ENCODE results near the gene PTDSS2.
"Not testable (repeated sequence)": the region's sequence is repeated elsewhere in the genome, so short reads cannot be mapped to it uniquely, and the experiment has no call there.

Gene PTDSS2

GRCh38 chr11:433641-434040 is 16.4 kb upstream of the PTDSS2 start:
- no peak for DNase-seq

DNA sequence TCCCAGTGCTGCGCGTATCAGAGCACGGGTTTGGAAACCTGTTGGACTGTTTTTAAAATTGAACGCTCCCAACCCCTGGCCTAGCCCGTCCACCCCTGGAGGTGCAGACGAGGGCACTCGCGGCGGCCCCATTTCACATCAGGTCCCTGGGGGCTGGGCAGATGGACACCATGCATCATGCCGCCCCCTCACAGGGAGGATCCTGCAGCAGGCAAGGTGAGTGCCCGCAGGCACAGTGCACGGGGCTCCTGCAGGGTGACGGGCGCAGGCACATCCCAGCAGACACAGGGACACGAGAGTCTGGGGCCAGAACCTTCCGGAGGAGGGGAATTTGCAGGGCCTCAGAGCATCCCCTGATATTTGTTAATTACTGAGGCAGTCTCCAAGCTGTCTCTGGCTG is 15.6 kb upstream of the PTDSS2 start:
- no peak for DNase-seq

DNA sequence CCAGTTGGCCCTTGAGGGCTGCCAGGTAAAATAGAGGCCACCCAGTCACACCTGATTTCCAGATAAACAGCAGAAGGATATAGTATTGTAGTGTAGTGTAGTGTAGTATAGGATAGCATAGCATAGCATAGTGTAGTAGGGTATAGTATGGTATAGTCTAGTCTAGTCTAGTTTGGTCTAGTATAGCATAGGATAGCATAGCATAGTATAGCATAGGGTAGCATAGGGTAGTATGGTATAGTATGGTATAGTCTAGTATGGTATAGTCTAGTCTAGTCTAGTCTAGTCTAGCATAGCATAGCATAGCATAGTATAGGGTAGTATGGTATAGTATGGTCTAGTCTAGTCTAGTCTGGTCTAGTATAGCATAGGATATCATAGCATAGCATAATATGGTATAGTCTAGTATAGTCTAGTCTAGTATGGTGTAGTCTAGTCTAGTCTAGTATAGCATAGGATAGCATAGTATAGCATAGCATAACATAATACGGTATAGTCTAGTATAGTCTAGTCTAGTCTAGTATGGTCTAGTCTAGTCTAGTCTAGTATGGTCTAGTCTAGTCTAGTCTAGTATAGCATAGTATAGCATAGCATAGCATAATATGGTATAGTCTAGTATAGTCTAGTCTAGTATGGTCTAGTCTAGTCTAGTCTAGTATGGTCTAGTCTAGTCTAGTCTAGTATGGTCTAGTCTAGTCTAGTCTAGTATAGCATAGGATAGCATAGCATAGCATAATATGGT is 14.9 kb upstream of the PTDSS2 start:
- not testable (repeated sequence) for DNase-seq

DNA sequence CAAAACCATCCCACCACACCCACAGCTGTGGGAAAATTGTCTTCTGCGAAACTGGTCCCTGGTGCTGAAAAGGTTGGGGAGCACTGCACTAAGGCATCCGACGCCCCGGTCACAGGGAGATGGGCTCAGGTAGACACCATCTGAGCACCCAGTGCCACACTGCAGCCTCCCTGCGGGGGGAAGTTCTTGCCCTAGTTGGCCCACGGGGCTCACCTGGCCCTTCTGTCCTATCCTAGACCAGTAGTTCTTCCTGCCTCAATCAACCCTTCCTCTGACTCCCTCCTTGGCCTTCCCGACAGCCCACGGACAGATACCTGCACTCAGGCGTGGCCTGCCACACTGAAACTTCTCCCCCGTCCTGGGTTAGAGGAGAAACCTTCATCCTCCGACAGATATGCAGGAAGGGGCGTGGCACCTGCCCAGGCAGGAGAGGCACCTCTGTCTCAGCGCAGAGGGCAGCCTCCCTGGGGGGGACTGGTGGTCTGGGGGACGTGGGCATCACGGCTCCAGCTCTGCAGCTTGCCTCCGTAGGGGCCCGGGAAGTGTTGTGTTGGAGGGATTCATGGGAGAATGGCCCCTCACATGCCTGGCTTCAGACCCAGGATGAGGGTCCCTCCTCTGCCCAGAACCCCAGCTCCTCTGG is 12.7 kb upstream of the PTDSS2 start:
- DNase-seq: no peak

GRCh38 chr11:438101-438844 is 11.8 kb upstream of the PTDSS2 start:
- no peak for DNase-seq

DNA sequence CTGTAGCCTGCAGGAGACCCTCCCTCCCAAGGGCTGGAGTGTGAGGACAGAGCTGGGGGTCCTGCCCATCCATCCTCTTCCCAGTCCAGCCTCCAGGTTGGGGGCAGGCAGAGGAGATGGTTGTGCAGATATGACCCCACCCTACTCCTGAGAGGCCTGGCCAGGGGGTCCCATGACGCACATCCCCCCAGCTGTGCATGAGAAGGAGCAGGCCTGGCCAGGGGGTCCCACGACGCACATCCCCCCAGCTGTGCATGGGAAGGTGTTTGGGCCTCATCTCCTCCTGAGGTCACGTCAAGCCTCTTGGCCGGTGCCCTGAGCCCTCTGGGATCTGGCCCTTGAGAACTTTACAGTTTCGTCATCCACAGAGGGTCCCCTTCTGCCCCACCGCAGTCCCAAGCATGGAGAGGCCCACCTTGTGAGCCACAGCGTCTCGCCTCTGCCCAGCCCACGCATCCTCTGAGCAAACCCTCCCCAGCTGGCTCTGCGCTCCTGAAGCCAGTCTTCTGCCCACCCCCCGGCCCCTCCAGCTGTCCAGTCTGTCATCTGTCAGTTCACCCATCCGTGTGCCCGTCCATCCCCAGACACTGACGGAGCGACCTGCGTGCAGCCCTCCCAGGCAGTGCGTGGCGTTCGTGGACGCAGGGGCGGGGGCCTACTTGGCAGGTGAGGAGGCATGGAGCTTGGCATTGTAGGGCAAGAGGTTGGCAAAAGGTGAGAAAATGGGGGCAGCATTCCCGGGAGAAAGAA is 10.6 kb upstream of the PTDSS2 start:
- DNase-seq: no peak

GRCh38 chr11:440065-441042 is 9.7 kb upstream of the PTDSS2 start:
- DNase-seq: no peak

GRCh38 chr11:441043-441417 is 9.0 kb upstream of the PTDSS2 start:
- DNase-seq: no peak

GRCh38 chr11:441418-442274 is 8.4 kb upstream of the PTDSS2 start, which contains the start of gene ANO9:
ANO9 (minus strand) TSS chr11:442011; CDS start chr11:441926, 85 bp downstream.
- DNase-seq: peak; percentile 85

- no peak for DNase-seq
These were observed 7.4 kb upstream of the PTDSS2 start for GRCh38 chr11:442611-443081.

- DNase-seq: no peak
These were observed 6.4 kb upstream of the PTDSS2 start for GRCh38 chr11:443542-444199.

DNA sequence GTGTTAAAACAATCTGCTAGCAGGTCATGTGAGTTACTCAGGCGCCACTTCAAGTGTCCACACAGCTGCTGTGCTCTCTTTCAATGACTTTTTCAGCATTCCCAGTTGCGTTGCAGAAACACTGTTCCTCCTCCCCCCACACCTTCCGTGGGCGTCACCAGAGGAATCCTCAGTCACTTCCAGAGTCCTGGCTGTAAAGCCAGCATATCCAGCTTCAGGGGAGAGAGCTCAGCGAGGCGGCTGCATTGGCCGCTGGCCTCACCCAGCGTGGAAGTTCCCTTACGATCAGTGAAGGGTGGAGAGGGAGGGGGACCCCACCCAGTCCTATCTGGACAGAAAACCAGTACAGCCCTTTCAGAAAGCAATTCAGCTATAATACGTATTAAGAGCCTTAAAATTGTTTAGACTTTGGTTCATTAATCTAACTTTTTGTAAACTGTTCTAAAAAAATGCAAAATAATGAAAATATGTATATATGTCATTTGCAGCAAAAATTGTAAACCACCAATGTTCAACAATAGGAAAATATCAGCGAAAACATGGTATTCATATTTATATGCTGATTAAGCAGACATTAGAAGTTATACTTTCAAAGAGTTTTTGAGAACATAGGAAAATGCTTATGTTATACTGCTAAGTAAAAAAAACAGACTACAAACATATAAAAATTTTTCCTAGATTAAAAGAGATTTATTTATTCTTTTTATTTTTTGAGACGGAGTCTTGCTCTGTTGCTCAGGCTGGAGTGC is 5.5 kb upstream of the PTDSS2 start:
- no peak for DNase-seq

GRCh38 chr11:445765-446588 is 4.1 kb upstream of the PTDSS2 start:
- peak; percentile 79 for DNase-seq

DNA sequence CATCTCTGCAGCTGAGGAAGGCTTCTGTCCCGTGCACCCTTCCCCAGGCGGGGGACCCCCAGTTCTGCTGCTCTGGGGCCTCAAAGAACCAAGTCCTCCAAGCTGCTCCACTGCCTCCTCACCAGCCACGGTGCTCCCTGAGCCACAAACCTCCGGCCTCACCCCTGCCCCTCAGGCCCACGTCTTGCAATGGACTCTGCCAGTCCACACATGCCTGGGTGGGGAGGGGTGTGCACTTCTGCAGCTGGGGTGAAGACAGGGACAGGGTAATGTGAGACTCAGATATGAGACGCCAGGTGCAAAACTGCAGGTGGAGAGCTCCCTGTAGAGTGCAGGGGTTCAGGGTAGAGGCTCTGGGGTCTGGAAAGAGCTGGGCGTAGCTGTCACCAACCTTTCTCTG is 3.2 kb upstream of the PTDSS2 start:
- peak; percentile 57 for DNase-seq

DNA sequence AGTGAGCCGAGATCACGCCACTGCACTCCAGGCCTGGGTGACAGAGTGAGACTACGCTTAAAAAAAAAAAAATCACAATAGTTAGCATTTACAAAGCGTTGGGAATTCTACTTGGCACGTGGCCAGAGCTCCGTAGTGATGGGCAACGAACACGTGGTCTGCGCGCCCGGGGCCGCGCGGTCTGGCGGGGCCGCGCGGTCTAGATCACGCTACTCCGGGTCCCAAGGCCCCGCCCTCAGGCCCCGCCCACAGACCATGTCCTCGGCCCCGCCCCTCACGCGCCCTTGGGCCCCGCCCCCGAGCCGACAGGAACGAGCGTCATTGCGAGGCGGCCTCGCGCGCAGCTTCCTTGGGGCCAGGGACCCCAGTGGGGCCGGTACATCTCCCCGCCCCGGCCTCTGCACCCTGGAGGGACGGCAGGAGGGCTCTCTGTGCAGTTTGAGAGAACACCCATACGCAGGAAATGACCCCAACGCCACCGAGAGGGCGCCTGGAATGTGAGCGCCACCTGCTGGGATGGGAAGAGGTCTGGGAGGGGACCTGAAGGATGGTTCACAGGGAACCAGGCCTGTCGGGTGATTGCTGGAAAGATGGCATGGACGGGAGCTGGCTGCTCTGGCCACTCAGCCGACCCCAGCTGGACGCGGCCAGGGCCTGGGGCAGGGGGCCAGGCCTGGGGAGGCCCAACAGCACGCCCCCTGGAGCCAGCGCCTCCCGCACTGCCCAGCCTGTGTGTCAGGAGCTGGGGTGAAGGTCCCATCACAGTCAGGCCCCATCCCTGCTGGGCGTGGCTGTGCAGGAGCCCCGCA is 2.0 kb upstream of the PTDSS2 start:
- DNase-seq: peak; percentile 95

DNA sequence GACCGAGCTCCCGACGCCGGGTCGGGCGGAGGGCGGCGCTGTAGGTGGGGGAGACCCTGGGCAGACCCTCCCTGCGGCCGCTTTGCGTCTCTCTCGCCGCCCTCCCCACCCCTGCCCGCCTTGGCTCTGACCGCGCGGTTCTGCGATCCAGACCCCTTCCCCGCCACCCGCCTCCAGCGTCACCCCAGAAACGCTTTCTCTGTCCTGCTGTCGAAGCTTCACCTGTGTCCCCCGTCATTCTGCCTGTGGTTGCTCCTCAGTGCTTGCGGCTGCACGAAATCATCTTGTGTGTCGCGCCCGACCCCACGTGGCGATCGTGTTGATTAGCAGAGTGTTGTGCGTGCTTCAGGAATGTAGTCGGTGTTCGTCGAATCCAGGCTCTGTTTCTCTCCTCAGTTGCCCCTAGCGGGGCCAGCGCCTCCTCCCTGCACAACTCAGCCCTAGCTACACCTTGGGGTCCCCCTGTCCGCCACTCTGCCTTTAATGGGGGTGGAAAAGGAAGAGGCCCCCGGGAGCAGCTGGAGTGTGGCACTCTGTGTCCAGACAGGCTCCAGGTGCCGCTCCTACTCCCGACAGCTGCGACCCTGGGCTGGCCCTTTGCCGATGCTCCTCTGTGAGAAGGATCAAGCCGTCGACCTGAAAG is 851 bp downstream of the PTDSS2 start:
- peak; percentile 84 for DNase-seq

DNA sequence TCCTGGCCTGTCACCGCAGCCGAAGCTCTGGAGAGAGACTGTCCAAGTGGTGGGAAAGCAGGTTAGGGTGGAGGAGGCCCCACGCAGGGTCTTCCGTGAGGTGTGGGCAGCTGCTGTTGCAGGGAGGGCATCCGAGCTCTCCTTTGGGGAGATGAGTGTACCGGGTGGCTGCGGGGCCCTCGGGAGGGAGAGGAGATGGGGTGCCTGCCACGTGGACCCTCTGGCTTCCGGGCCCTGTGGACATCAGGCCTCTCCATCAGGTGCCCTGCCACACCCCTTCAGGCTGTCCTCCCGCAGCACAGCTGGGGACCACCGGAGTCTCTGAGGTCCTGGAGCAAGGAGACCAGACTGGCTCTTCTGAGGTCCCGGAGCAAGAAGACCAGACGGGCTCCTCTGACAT is 1.7 kb downstream of the PTDSS2 start:
- DNase-seq: no peak
